ENCODE data around the gene HAGHL.

Gene HAGHL

DNA sequence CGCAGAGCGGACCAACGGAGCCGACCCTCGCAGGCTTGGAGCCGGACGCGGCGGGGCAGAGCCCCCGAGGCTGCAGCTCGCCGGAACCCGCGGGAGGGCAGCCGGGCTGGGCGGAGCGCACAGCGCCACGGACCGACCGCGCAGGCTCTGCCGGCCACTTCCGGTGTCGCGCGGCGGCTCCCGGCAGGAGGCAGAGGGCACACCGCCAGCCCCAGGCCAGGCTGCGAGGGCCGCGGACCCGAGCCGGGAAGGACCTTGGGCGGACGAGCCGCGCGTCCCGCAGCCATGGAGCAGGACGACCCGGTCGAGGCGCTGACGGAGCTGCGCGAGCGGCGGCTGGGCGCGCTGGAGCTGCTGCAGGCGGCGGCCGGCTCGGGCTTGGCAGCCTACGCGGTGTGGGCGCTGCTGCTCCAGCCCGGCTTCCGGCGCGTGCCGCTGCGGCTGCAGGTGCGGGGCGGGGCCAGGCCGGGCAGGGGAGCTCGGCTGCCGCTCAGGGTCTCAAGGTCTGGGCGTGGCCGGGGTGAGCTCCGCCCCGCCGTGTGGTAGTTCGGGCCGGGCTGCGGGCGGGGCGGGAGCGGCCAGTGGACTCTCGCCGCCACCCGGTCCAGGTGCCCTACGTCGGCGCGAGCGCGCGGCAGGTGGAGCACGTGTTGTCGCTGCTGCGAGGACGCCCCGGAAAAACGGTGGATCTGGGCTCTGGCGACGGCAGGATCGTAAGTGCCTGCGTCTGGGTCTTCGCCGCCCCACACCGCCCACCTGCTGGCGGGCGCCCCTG is 5.7 kb upstream of the HAGHL start, which contains the start of gene ANTKMT:
ANTKMT (plus strand) TSS at position 157 of the 775 bp plus-strand sequence; CDS start at position 286, 129 bp downstream.
- no peaks in the 10 kb centered on the region for H3K9me3 ChIP-seq (ENCODE audit: control insufficient read depth, insufficient read depth, low read depth, low read length)
- peaks cover 0 to 12% of the 10 kb centered on the region in 2 experiments; a peak in 1 of 3 replicates for H3K36me3 ChIP-seq (ENCODE audit: control insufficient read depth in 2 of 2, insufficient read depth in 1 of 2, low read length in 2 of 2)
- ChIA-PET CTCF (interaction anchor here (0.6 to 5.7 kb wide), 10 partner anchors 9 to 336 kb away, joined by 3 to 34 read pairs (median 5); partner anchors contain the start of genes CHTF18, CIAO3 and RPUSD1), POLR2A (interaction anchor here (0.7 to 2.8 kb wide), 19 partner anchors 9 to 368 kb away, joined by 3 to 25 read pairs (median 6); partner anchors contain the start of genes CHTF18, CIAO3, GNG13 and RHOT2)
- H3K4me3 ChIP-seq (ENCODE audit: low read depth, low read length) = peak within 1 kb of the TSS; percentile 66
- peak within 1 kb of the TSS; percentile 94 for H3K27ac ChIP-seq (ENCODE audit: extremely low read depth, low read depth, low read length)
- peaks cover 7% of the 10 kb centered on the region for H3K4me1 ChIP-seq (ENCODE audit: control insufficient read depth, insufficient read depth, low read length)
- TF ChIP-seq ZFP69B (tag by site-specific recombination; IDR thresholded peaks at IDR 0.05) (no peak), SP2 (tag by site-specific recombination; IDR thresholded peaks at IDR 0.05) (peak; percentile 35), ZSCAN23 (tag by site-specific recombination; IDR thresholded peaks at IDR 0.05) (no peak), KLF10 (tag by site-specific recombination; IDR thresholded peaks at IDR 0.05) (peak; percentile 73; the same call in 1 of the 2 replicates), ZNF626 (tag by site-specific recombination; IDR thresholded peaks at IDR 0.05) (peak; percentile 93; the same call in 1 of the 2 replicates), KLF1 (tag by site-specific recombination; IDR thresholded peaks at IDR 0.05) (peak; percentile 75), ZNF623 (tag by site-specific recombination; IDR thresholded peaks at IDR 0.05) (no peak), SALL2 (tag by site-specific recombination; IDR thresholded peaks at IDR 0.05; ENCODE audit: borderline replicate concordance) (no peak), KLF9 (tag by site-specific recombination; IDR thresholded peaks at IDR 0.05; ENCODE audit: low read depth) (peak; percentile 52), ZNF596 (tag by site-specific recombination; IDR thresholded peaks at IDR 0.05) (peak; percentile 72), ZNF449 (tag by site-specific recombination; IDR thresholded peaks at IDR 0.05) (peak; percentile 96), SCRT1 (tag by site-specific recombination; IDR thresholded peaks at IDR 0.05; ENCODE audit: borderline replicate concordance) (peak; percentile 78), KLF8 (tag by site-specific recombination; IDR thresholded peaks at IDR 0.05) (peak; percentile 47; the same call in 1 of the 2 replicates), HOXC10 (CRISPR knock-in tag; IDR thresholded peaks at IDR 0.05) (0 out of 2 replicates have a peak, but pooled peaks have one; percentile 34), ZNF510 (tag by site-specific recombination; IDR thresholded peaks at IDR 0.05; ENCODE audit: insufficient replicate concordance) (no peak), ZFHX2 (tag by site-specific recombination; conservative IDR thresholded peaks at IDR 0.05) (peak; percentile 64), ZNF184 (tag by site-specific recombination; IDR thresholded peaks at IDR 0.05) (no peak), ZEB2 (tag by site-specific recombination; IDR thresholded peaks at IDR 0.05) (peak; percentile 32; the same call in 1 of the 2 replicates), ZSCAN30 (tag by site-specific recombination; IDR thresholded peaks at IDR 0.05) (peak; percentile 97; the same call in 1 of the 2 replicates), ZBTB6 (tag by site-specific recombination; IDR thresholded peaks at IDR 0.05) (peak; percentile 55; the same call in 1 of the 2 replicates)
- TF ChIP-seq, protein P1, sequence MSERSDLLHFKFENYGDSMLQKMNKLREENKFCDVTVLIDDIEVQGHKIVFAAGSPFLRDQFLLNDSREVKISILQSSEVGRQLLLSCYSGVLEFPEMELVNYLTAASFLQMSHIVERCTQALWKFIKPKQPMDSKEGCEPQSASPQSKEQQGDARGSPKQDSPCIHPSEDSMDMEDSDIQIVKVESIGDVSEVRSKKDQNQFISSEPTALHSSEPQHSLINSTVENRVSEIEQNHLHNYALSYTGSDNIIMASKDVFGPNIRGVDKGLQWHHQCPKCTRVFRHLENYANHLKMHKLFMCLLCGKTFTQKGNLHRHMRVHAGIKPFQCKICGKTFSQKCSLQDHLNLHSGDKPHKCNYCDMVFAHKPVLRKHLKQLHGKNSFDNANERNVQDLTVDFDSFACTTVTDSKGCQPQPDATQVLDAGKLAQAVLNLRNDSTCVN (tag by site-specific recombination; optimal IDR thresholded peaks at IDR 0.05) = peak; percentile 51
- TF ChIP-seq, protein P2, sequence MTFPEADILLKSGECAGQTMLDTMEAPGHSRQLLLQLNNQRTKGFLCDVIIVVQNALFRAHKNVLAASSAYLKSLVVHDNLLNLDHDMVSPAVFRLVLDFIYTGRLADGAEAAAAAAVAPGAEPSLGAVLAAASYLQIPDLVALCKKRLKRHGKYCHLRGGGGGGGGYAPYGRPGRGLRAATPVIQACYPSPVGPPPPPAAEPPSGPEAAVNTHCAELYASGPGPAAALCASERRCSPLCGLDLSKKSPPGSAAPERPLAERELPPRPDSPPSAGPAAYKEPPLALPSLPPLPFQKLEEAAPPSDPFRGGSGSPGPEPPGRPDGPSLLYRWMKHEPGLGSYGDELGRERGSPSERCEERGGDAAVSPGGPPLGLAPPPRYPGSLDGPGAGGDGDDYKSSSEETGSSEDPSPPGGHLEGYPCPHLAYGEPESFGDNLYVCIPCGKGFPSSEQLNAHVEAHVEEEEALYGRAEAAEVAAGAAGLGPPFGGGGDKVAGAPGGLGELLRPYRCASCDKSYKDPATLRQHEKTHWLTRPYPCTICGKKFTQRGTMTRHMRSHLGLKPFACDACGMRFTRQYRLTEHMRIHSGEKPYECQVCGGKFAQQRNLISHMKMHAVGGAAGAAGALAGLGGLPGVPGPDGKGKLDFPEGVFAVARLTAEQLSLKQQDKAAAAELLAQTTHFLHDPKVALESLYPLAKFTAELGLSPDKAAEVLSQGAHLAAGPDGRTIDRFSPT (tag by site-specific recombination; IDR thresholded peaks at IDR 0.05) = peak; percentile 69; the same call in 1 of the 2 replicates
- TF ChIP-seq, protein P3, sequence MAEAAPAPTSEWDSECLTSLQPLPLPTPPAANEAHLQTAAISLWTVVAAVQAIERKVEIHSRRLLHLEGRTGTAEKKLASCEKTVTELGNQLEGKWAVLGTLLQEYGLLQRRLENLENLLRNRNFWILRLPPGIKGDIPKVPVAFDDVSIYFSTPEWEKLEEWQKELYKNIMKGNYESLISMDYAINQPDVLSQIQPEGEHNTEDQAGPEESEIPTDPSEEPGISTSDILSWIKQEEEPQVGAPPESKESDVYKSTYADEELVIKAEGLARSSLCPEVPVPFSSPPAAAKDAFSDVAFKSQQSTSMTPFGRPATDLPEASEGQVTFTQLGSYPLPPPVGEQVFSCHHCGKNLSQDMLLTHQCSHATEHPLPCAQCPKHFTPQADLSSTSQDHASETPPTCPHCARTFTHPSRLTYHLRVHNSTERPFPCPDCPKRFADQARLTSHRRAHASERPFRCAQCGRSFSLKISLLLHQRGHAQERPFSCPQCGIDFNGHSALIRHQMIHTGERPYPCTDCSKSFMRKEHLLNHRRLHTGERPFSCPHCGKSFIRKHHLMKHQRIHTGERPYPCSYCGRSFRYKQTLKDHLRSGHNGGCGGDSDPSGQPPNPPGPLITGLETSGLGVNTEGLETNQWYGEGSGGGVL (tag by site-specific recombination; IDR thresholded peaks at IDR 0.05) = peak; percentile 41; the same call in 1 of the 2 replicates
- TF ChIP-seq, protein P4, sequence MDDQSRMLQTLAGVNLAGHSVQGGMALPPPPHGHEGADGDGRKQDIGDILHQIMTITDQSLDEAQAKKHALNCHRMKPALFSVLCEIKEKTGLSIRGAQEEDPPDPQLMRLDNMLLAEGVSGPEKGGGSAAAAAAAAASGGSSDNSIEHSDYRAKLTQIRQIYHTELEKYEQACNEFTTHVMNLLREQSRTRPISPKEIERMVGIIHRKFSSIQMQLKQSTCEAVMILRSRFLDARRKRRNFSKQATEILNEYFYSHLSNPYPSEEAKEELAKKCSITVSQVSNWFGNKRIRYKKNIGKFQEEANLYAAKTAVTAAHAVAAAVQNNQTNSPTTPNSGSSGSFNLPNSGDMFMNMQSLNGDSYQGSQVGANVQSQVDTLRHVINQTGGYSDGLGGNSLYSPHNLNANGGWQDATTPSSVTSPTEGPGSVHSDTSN (CRISPR knock-in tag; IDR thresholded peaks at IDR 0.05) = peak; percentile 96
- TF ChIP-seq, protein P5, sequence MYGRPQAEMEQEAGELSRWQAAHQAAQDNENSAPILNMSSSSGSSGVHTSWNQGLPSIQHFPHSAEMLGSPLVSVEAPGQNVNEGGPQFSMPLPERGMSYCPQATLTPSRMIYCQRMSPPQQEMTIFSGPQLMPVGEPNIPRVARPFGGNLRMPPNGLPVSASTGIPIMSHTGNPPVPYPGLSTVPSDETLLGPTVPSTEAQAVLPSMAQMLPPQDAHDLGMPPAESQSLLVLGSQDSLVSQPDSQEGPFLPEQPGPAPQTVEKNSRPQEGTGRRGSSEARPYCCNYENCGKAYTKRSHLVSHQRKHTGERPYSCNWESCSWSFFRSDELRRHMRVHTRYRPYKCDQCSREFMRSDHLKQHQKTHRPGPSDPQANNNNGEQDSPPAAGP (tag by site-specific recombination; IDR thresholded peaks at IDR 0.05) = 0 out of 2 replicates have a peak, but pooled peaks have one; percentile 54

Data from HEK293 (cell line).